ENCODE measurements around the gene NONO. TPM values are rescaled to one million over a fixed set of nuclear protein-coding genes. Genes with fewer than 3 reads are reported as not detected.

Gene NONO
- total RNA-seq, 1 experiment from 2014 or later, result 527 TPM

DNA sequence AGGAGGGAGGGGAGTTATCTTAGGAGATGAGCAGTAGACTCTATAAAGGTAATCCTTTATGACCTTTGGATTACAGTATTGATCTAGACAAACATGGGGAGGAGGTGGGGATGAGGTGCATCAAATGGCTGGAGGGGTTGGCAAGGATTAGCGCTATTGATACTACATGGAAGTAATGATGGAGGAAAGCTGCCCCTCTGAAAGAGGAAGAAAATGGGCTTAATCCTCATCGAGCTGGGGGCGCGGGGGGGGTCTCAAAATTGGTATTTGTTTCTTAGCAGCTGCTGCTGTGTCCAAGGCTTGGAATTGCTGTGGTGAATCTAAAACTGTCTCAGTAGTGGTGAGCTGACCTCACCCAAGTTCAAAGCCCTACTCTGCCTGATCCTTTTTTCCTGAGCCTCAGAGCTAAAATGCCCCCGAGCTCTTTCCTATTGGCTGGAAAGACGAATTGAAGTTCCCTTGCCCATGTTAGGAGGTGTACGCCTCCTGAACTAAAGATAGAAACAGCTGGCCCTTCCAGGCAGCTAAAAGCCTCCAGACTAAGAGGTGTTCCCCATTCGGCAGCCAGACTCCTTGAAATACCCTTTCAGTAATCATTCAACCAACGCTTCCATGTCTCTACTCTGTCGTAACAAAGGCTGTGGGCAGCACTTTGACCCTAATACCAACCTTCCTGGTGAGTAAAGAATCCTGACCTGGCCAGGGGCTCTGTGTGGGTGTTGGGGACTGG is 17.9 kb downstream of the NONO start, which contains the start of gene ITGB1BP2:
Gene ITGB1BP2, plus strand, starts transcription at position 556 of the 730 bp plus-strand sequence. Its CDS starts 57 bp downstream, at position 613.
- ChIA-PET POLR2A (no interaction called here), CTCF (no interaction called here)
- ATAC-seq, result peak; percentile 30
- Histone ChIP-seq H3K27ac (ENCODE audit: low read length) (no peak within 1 kb of the TSS), H3K4me3 (ENCODE audit: low read depth in 2 of 2, low read length in 2 of 2) (no peak within 1 kb of the TSS), H3K9me3 (ENCODE audit: control insufficient read depth, insufficient read depth, low read depth, low read length) (no peaks in the 10 kb centered on the region), H3K27me3 (ENCODE audit: control insufficient read depth, insufficient read depth, low read length) (no peaks in the 10 kb centered on the region), H3K36me3 (ENCODE audit: control insufficient read depth, insufficient read depth, low read length) (peaks cover 13% of the 10 kb centered on the region), H3K4me1 (ENCODE audit: control insufficient read depth, insufficient read depth, low read length) (no peaks in the 10 kb centered on the region)
- no peak for DNase-seq (ENCODE audit: low read depth, low spot score)
- TF ChIP-seq REST (IDR thresholded peaks at IDR 0.05; ENCODE audit: insufficient read depth in 1 of 2, low read depth in 2 of 2, low read length in 1 of 2), result no peak
- peak; percentile 44 for TF ChIP-seq POLR2AphosphoS5 (IDR thresholded peaks at IDR 0.05; ENCODE audit: low read depth, low read length)
- in situ Hi-C loops (cut with HindIII; ENCODE audit: low pct_unique_long_range_greater_than_20kb, low sequenced_read_pairs), result no loop called here
- intact Hi-C loops (cut with micrococcal nuclease; ENCODE audit: unreplicated experiment), result no loop called here
- no TSS peak for BruUV-seq (replicated peaks)

- intact Hi-C loops (cut with micrococcal nuclease; ENCODE audit: unreplicated experiment), result no loop called here
- no peak for TF ChIP-seq POLR2AphosphoS5 (IDR thresholded peaks at IDR 0.05; ENCODE audit: low read depth, low read length)
- TF ChIP-seq CTCF (IDR thresholded peaks at IDR 0.05), result no peak
- no peak for TF ChIP-seq SIN3A (IDR thresholded peaks at IDR 0.05; ENCODE audit: borderline replicate concordance, insufficient read depth, low read depth, low read length)
- no peak for TF ChIP-seq TCF7L2 (IDR thresholded peaks at IDR 0.05; ENCODE audit: low read depth, low read length)
- no peak for TF ChIP-seq REST (IDR thresholded peaks at IDR 0.05; ENCODE audit: insufficient read depth in 1 of 2, low read depth in 2 of 2, low read length in 1 of 2)
- Histone ChIP-seq H3K4me3 (ENCODE audit: low read depth in 2 of 2, low read length in 2 of 2) (no peak overlapping the region), H3K4me1 (ENCODE audit: control insufficient read depth, insufficient read depth, low read length) (no peaks in the 10 kb centered on the region), H3K9me3 (ENCODE audit: control insufficient read depth, insufficient read depth, low read depth, low read length) (no peaks in the 10 kb centered on the region), H3K27me3 (ENCODE audit: control insufficient read depth, insufficient read depth, low read length) (no peaks in the 10 kb centered on the region), H3K27ac (ENCODE audit: low read length) (no peak overlapping the region), H3K36me3 (ENCODE audit: control insufficient read depth, insufficient read depth, low read length) (peaks cover 6% of the 10 kb centered on the region)
- no peak for ATAC-seq
- POLR2A ChIA-PET, result no interaction called here
- no TSS peak for BruUV-seq (replicated peaks)
- in situ Hi-C loops (cut with HindIII; ENCODE audit: low pct_unique_long_range_greater_than_20kb, low sequenced_read_pairs), result no loop called here
- no peak for DNase-seq (ENCODE audit: low read depth, low spot score)
- CTCF ChIA-PET, result no interaction called here
Measured at GRCh38 chrX:71302461-71303213, 19.2 kb downstream of the NONO start.
